Right renal cortex interstitium (tissue), 3 donors: ENCODE results near the gene MBIP. TPM values are rescaled to one million over a fixed set of nuclear protein-coding genes. Genes with fewer than 3 reads are reported as not detected.

ENCODE experiments used
- DNase-seq, 3 donors: peaks; one replicate each; pipeline ENCODE4 v3.0.0-alpha.2; 2013; ENCODE audit warnings: low read depth in 3 of 3, low spot score in 2 of 3
- polyA plus RNA-seq, 3 donors: library from polyadenylated mRNA; unstranded; fragments of 120-200 nt; gene quantifications; one replicate each; pipeline ENCODE4 v1.2.1, GENCODE V29; 2013; ENCODE audit not compliant: insufficient read length in 3 of 3

MBIP gene
- polyA plus RNA-seq, 3 donors = 54.2 to 60.5 (median 57.7) TPM

GRCh38 chr14:36270191-36270590 is 50.2 kb downstream of the MBIP start:
- DNase-seq = no peak

GRCh38 chr14:36268121-36268520 is 52.3 kb downstream of the MBIP start:
- no peak for DNase-seq

- no peak for DNase-seq
Measured at GRCh38 chr14:36264595-36264994, 55.8 kb downstream of the MBIP start.

GRCh38 chr14:36264107-36264506 is 56.3 kb downstream of the MBIP start:
- no peak for DNase-seq

GRCh38 chr14:36260970-36261640 is 59.3 kb downstream of the MBIP start:
- no peak for DNase-seq

GRCh38 chr14:36258241-36258640 is 62.2 kb downstream of the MBIP start:
- DNase-seq = no peak

GRCh38 chr14:36256126-36256801 is 64.2 kb downstream of the MBIP start:
- no peak for DNase-seq

- peak in 1 of 3 donors; percentile 30 for DNase-seq
Measured at GRCh38 chr14:36254020-36254624, 66.3 kb downstream of the MBIP start.

Other genes with a start within 250 kb of the MBIP start
- gene PTCSC3, start 143.9 kb downstream of the MBIP start, polyA plus RNA-seq = 1 to 10 TPM in 1 of 3 donors, under 1 TPM in 2; 0.23 to 1.1 (median 0.43) TPM
- gene NKX2-1, start 199.6 kb upstream of the MBIP start, polyA plus RNA-seq = not detected